Measurements from ENCODE around the gene CLEC3B.

DNA sequence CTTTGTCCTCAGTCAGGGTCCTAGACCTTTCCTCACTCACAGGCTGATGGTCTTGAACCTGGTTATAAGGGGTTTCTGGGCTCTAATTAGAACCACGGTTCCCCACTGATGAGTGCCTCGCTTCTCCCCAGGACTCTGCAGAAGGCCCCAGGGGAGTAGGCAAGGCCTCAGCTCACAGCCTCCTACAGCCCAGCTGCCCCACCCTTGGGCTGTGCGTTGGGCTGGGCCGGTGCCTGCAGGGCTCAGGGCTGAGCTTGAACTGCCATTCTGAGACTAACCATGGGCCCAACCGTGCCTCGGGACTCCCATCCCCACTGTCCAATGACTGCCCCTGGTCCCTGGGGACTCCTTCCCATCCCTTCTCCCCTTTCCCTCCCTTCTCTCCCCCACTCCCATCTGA, 25.6 kb downstream of the CLEC3B start:
- TF ChIP-seq, protein P1, sequence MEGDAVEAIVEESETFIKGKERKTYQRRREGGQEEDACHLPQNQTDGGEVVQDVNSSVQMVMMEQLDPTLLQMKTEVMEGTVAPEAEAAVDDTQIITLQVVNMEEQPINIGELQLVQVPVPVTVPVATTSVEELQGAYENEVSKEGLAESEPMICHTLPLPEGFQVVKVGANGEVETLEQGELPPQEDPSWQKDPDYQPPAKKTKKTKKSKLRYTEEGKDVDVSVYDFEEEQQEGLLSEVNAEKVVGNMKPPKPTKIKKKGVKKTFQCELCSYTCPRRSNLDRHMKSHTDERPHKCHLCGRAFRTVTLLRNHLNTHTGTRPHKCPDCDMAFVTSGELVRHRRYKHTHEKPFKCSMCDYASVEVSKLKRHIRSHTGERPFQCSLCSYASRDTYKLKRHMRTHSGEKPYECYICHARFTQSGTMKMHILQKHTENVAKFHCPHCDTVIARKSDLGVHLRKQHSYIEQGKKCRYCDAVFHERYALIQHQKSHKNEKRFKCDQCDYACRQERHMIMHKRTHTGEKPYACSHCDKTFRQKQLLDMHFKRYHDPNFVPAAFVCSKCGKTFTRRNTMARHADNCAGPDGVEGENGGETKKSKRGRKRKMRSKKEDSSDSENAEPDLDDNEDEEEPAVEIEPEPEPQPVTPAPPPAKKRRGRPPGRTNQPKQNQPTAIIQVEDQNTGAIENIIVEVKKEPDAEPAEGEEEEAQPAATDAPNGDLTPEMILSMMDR (conservative IDR thresholded peaks at IDR 0.05): no peak
- no peak for TF ChIP-seq ZFX (IDR thresholded peaks at IDR 0.05)

All from C4-2B (cell line).